OCI-M1 (cell line): Measurements from ENCODE around the gene FAM98C.
A peak's percentile ranks its signal among the peaks of the same experiment; 100 is the strongest.
"Not testable (repeated sequence)": the region's sequence is repeated elsewhere in the genome, so short reads cannot be mapped to it uniquely, and the experiment has no call there.

Experiments used
- DNase-seq: peaks from one replicate; lab custom pipeline; 2025; lab: John Stamatoyannopoulos, UW

The FAM98C gene

GRCh38 chr19:38399081-38399480, 3.8 kb upstream of the FAM98C start:
- DNase-seq = no peak

- no peak for DNase-seq
Observed at GRCh38 chr19:38399537-38399936, 3.4 kb upstream of the FAM98C start.

DNA sequence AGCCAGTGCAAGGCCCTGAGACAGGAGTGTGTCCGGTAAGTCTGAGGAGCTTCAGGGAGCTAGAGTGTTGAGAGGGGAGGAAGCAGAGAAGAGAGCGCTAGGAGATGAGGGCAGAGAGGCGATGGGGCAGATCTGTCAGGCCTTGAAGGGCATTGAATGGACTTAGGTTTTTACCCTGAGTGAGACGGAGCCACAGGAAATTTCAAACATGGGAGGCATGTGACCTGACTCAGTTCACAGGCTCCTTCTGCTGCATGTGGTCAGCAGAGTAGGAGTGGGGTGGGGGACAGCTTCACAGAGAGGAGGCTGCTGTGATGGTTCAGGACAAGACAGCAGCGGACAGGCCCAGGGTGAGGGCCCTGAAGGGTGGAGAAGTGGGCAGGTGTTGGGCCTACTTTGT, 2.5 kb upstream of the FAM98C start:
- no peak for DNase-seq

GRCh38 chr19:38401148-38401547, 1.7 kb upstream of the FAM98C start:
- DNase-seq = no peak

- no peak for DNase-seq
Observed at GRCh38 chr19:38402623-38402966, 298 bp upstream of the FAM98C start.

GRCh38 chr19:38404858-38405257, 2.0 kb downstream of the FAM98C start:
- no peak for DNase-seq

- no peak for DNase-seq
Observed at GRCh38 chr19:38405276-38405675, 2.4 kb downstream of the FAM98C start.

- DNase-seq = no peak
Observed at GRCh38 chr19:38409631-38410133, 6.8 kb downstream of the FAM98C start.

GRCh38 chr19:38410407-38410806, 7.5 kb downstream of the FAM98C start:
- not testable (repeated sequence) for DNase-seq

GRCh38 chr19:38411041-38411712, 8.3 kb downstream of the FAM98C start:
- DNase-seq = no peak

- not testable (repeated sequence) for DNase-seq
Observed at GRCh38 chr19:38411898-38412297, 9.0 kb downstream of the FAM98C start.

DNA sequence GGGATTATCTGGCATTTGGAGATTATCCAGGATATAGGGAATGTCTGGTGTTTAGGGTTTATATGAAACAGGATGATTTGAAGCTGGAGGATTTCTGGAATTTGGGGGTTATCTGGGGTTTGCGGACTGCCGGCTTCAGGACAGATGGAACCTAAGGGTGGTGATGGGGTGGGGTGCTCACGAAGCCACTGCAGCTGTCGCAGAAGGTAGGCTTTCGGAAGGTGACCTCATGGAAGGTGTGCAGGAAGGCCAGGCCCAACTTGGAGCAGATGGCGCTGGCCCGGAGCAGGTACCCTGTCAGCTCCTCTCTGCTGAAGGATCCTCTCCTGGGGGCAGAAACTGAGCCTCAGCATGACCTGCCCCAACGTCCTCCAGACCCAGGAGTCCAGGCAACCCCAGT, 9.6 kb downstream of the FAM98C start:
- DNase-seq = no peak

- DNase-seq = peak; percentile 86
Observed at GRCh38 chr19:38412961-38413360, 10.1 kb downstream of the FAM98C start.

DNA sequence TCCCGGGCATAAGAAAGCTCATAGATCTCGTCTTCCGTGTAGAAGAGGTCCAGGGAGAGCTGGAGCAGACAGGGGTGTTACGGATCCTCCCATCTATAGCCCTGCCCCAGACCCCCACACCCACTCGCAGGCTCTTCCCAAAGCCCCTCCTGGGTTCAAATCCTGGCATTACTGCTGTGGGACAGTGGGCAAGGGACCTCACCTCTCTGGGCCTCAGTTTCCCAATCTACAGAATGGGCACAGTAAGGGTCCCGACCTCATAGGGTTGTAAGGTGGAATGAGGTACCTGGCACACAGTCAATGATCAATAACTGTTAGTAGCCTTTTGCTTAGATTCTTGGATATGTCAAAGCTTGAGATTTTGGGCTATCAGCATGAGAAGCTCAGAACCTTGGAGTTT, 10.5 kb downstream of the FAM98C start:
- no peak for DNase-seq

DNA sequence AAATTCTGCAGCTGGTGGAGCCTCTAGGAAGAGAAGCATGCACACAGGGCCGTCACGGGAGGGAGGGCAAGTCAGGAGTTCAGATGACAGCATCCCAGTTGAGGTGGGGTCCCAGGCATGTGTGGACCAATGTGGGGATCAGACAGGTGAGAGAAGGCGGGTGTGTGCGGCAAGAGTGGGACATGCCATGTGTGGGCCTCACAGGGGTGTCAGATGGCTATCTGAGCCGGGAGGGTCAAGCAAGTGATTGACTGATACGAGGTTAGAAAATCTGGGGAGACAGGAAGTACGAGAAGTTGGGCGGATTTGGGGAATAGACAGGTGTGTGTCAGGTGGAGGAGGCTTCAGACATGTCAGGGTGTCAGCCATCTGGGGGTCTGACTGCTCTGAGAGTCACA, 14.3 kb downstream of the FAM98C start:
- DNase-seq = no peak

GRCh38 chr19:38417544-38418506, 14.9 kb downstream of the FAM98C start:
- DNase-seq = peak; percentile 93

DNA sequence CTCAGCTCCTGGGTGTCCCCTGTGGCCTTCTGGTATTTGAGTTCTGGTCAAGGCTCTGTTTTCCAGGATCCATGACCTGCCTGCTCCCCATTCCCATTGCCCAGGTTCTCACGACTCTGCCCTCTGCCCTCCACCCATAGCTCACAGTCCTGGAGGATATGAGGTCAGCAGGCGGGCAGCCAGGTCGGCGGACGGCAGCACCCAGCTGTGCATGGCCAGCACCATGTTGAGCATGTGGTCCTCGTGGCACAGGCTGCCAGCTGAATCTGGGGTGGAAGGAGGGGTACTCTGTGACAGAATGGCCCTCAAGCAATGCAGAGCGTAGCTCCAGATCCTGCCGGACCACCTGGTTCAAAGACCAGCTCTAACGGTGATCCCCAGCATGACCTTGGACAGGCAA, 18.0 kb downstream of the FAM98C start:
- DNase-seq = no peak

- DNase-seq = no peak
Observed at GRCh38 chr19:38421856-38422255, 19.0 kb downstream of the FAM98C start.

DNA sequence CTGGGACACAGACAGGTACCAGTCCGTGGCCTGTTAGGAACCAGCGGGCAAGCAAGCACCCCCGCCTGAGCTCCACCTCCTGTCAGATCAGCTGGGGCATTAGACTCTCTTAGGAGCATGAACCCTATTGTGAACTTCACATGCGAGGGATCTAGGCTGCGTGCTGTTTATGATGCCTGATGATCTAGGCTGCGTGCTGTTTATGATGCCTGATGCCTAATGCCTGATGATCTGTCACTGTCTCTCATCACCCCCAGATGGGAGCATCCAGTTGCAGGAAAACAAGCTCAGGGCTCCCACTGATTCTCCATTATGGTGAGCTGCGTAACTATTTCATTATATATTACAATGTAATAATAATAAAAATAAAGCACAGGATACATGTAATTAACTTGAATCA, 19.5 kb downstream of the FAM98C start:
- no peak for DNase-seq

DNA sequence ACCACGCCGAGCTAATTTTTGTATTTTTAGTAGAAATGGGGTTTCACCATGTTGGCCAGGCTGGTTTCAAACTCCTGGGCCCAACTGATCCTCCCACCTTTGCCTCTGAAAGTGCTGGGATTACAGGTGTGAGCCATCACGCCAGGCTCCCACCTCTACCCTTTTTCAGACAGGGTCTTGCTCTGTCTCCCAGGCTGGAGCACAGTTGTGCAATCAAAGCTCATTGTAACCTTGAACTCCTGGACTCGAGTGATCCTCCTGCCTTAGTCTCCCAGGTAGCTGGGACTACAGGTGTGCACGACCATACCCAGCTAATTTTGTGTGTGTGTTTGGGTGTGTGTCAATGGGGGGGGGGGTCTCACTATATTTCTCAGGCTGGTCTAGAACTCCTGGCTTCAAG, 21.4 kb downstream of the FAM98C start:
- DNase-seq = no peak

DNA sequence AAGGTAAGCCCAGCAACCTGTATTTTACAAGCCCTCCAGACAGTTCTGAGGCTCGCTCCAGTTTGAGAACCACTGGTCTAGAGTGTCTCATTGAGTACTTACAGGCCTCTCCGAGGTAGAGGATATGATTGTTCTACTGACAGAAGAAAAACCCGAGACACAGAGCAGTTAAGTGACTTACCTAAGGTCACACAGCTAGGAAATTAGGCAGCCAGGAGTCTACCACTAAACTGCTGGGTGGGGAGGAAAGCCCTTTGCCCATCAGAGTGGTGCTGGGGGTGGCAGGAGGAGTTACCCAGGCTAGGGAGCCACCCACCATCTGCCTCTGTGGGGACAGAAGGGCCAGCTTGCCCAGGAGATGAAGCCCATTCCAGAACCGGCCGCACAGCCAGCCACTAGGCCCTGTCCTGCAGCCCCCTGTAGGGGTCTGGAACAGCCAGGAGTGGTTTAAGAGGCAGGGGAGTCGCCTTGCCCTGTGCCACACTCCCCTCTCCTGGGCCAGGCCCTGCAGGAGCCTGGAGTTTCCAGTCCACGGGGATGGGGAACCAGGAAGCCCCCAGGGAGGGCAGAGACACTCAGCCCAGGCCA, 22.4 kb downstream of the FAM98C start:
- DNase-seq = no peak

DNA sequence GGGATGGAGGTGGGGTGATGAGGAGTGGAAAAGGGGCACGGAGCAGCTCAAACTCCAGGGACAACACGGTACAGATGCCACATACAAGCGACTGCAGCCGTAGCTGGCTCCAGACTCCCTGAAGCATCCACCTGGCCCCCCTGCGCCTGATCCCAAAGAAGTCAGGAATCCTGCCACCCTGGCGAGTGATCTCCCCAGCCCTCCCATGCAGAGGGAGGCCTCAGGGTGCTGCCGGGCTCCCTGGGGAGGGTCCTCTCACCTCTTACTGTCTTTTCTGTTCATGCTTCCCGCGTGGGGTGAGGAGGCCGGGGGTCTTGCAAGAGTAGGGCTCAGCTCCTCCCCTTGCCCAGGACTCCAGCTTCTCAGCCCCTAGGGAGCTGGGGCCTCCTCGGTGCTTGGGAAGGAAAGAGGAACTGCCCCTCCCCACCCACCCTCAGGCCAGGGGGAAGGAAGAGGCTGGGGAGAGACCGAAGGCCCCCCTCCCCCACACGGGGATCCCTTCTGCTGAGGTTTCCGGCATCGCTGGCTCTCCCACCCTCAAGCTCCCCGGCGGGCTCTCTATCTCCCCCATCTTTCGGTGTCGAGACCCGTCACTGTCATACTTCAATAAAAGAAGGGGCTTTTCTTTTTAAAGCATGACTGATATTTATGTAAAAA, 23.0 kb downstream of the FAM98C start, which contains the start of gene RASGRP4:
Gene RASGRP4, minus strand, starts transcription at position 410 of the 657 bp plus-strand sequence. Its CDS starts 128 bp downstream, at position 282.
- DNase-seq = peak; percentile 90
